NCI-H82 treated with DMSO at 0.1 percent for 48 hours (cell line): Measurements from ENCODE around the gene MRPL30.
"Not testable (repeated sequence)": the region's sequence is repeated elsewhere in the genome, so short reads cannot be mapped to it uniquely, and the experiment has no call there.

Experiments
- DNase-seq: peaks from one replicate; lab custom pipeline; 2025; ENCODE audit not compliant: unreplicated experiment; lab: John Stamatoyannopoulos, UW

The MRPL30 gene

DNA sequence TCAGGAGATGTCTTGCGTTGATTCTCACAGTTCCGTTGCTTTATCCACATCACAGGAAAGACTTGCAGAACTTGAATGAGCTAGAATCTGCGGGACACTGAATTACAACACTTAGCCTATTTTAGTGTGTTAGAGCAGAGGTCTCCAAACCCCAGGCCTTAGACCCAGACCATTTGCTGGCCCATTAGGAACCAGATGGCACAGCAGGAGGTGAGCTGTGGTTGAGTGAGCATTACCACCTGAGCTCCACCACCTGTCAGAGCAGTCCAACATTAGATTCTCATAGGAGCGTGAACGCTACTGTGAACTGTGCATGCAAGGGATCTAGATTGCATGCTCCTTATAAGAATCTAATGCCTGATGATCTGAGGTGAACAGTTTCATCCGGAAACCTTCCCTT lies 3.8 kb downstream of the MRPL30 start:
- DNase-seq, result no peak

DNA sequence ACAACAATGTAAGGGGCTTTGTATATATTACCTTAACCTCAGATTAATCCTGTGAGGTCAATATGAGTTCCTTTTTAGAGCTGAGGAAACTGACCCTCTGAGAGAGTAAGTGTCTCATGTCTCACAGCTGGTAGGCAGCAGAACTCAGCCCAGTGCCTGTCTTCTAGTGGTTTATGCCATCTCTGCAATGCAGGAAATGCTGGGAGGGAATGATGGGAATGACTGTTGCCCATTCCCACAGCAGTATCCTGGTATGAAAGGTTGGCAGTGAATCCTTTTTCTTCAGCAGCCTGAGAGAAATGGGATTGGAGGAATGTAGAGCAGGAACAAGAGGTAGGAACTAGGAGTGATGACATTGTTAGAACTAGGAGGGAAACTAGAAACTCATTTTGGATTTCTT lies 6.0 kb downstream of the MRPL30 start:
- DNase-seq, result no peak

DNA sequence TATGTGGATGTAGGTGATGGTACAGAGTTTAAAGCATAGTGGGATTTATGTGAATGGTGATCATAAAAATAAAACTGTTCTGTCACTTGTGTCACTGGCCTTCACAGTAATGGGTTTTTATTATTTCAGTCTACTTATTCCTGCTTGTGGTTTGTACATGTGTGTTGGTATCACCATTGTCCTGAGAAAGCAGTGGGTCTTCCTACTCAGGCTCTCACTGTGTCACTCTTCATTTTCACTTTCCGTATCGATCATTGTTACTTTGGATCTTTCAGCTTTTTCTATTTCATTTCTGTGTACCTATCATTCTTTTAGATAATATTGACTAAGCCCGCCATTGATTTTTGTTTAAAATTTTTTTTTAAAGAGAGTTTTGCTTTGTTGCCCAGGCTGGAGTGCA lies 7.4 kb downstream of the MRPL30 start:
- DNase-seq, result no peak

DNA sequence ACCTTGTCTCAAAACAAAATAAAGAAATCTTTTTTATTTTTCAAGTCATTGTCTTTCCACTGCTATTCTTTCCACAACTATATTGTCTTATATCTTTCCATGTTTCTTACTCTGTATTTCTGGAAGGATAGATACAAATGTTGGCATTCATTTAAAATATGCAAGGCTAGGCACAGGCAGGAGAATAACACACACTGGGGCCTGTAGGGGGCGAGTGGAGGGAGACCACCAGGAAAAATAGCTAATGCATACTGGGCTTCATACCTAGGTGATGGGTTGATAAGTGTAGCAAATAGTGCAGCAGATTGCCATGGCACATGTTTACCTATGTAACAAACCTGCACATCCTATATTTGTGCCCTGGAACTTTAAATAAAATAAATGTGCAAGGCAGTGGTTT lies 9.6 kb downstream of the MRPL30 start:
- DNase-seq, result no peak

DNA sequence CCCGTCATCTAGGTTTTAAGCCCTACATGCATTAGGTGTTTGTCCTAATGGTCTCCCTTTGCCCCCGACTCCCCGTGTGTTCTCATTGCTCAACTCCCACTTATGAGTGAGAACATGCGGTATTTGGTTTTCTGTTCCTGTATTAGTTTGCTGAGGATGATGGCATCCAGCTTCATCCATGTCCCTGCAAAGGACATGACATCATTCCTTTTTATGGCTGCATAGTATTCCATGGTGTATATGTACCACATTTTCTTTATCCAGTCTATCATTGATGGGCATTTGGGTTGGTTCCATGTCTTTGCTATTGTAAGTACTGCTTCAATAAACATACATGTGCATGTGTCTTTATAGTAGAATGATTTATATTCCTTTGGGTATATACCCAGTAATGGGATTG lies 11.4 kb downstream of the MRPL30 start:
- DNase-seq, result not testable (repeated sequence)

DNA sequence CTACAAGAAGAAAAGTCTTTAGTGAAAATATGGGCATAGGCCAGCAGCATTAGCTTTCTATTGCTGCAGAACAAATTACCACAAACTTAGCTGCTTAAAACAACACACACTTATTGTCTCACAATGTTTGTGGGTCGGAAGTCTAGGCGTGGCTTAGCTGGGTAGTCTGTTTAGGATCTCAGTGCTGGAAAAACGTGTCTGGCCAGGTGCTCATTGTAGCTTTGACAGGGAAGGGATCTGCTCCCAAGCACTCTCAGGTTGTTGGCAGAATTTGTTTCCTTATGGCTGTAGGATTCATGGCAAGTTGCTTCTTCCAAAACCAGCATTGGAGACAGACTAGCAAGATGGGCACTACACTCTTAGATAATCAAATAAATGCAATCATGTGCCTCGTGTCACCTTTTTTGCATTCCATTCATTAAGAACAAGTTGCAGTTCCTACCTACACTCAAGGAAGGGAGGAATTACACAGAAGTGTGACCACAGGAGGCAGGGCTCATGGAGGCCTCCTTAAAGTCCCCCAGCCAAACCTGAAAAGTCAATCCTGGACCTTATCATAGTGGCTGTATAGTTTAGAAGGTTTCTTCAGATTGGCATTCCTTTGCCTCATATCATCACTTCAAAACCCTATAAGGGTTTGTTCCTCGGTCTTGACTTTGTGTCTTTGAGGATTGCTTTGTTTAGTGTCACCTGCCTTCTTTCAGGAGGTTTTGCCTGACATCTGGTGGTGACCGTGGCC lies 17.3 kb downstream of the MRPL30 start:
- DNase-seq, result no peak

DNA sequence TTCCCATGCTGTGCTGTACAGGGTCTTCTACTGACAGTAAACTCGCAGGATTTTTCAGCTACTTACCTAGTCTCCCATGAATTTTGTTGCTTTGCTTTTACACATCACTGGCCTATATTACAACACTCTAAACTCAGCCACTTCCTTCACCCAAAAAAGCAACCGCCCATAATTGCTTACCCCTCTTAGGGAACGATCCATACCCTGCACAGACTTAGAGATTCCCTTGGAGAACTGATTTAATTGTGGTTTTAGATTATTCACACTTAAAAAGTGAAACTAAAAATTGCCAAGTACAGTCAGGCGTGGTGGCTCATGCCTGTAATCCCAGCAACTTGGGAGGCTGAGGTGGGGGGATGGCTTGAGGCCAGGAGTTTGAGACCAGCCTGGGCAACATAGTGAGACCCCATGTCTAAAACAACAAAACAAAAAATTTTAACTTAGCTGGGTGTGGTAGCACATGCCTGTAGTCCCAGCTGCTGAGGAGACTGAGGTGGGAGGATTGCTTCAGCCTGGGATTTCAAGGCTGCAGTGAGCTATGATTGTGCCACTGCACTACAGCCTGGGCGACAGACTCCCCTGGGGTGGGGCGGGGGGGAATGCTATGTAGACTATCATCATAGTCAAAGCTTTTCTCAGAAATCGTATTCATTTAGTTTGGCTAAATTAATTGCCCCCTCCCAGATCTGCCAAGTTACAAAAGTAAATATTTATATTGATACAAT lies 19.3 kb downstream of the MRPL30 start:
- DNase-seq, result no peak

DNA sequence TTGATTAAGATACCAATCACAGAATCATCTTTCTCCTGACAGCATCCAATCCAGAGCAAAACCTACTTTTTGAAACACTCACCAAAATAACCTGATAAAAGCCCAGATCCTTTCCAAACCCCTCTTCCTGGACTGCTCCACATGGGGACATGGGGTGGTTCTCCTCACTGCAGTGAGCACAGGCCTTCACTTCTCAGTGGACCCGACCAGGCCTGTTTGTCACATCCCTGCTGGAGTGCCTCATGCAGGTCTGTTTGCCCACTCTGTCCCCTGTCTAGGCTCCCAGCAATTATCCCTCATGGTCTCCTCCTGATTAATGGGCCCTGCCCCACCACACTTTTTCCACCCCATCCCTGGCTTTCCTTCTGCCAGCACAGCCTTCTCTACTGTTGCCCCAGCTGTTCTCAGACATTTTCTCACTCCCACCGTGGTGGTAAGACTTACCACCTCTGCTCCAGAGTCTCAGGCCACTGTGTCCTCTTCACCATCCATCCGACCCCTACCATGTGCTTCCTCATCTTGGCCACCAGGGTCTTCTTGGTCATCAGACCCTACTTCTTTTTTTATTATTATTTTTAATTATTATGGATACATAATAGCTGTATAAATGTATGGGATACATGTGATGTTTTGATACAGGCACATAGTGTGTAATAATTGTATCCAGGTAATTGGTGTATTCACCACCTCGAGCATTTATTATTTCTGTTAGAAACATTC lies 21.1 kb downstream of the MRPL30 start:
- DNase-seq, result no peak

DNA sequence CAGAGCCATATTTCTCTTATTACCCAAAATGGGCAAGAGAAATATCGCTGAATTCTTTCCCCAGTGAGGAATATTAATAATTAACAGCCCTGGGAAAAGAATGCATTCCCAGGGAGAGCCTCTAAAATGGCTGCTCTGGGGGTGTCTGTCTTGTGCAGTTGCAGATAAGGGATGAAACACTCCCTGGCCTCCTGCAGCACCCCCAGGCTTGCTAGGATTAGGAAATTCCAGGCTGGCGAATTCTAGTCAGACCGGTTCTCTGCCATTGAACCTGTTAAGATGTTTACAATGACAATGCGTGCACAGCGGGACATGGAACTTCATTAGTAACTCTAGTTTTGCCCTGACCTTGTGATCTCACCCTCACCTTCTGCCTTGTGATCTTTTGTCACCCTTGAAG lies 24.5 kb downstream of the MRPL30 start:
- no peak for DNase-seq

DNA sequence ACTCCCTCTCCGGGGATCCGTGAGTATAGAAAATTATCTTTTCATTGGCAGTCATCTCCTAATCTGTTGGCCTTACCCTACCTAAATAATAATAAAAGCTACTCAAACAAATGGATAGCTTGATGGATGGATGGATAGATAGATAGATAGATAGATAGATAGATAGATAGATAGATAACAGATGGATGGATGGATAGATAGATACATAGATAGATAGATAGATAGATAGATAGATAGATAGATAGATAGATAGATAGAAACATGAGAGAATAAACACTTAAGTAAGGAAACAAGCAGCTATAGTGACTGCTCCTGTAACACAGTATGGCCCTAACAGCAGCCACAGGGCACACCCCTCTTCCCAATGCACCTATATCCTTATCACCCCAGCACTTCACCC lies 35.1 kb downstream of the MRPL30 start:
- no peak for DNase-seq

DNA sequence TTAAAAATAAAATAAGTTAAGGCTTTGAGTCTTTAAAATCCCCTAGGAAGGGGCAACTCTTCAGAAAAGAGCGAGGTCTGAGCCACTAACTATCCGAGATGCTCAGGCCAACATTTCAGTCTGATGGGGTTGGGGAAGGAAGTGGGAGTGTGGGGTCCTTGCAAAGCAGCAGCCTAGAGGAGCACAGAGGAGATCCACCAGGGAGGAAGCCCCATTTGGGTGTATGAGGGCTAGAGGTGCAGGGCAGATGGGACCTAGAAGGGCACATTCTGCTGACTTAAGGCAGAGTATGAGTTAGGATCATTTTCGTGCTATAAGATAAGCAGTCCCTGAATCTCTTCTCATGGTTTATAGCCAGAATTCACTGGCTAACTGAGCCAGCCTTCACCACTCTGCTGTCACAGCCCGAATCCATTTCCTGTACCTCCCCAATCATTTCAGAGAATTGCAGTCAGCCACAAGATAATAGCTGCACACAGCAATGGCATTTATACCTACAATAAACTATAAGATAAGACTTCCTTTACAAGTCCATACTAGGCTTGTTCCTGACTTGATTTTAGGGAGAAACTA lies 37.0 kb downstream of the MRPL30 start:
- no peak for DNase-seq

DNA sequence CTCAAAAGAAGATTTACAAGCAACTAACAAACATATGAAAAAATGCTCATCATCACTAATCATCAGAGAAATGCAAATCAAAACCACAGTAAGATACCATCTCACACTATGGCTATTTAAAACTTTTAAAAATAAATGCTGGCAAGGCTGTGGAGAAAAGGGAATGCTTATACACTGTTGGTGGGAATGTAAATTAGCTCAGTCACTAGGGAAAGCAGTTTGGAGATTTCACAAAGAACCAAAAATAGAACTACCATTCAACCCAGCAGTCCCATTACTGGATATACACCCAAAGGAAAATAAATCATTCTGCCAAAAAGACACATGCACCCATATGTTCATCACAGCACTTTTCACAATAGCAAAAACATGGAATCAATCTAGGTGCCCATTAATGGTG lies 52.2 kb downstream of the MRPL30 start:
- not testable (repeated sequence) for DNase-seq

DNA sequence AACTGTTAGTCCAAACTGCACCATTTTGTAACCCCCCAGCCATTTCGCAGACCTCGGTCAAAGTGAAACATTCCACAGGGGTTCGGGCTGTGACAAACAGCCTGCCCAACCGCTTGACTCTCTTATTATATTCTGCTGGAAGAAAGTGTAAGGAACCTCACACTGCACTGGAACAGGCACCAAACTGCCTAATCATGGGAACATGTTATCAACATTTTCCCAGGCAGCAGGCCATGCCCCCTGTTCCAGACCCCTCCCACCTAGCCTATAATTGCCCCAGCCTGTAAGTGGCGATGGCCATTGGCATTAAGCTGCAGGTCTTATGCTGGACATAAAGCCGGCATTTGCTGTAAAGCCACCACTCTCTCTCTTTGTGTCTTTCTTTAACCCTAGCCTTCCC lies 57.6 kb downstream of the MRPL30 start:
- DNase-seq, result no peak

DNA sequence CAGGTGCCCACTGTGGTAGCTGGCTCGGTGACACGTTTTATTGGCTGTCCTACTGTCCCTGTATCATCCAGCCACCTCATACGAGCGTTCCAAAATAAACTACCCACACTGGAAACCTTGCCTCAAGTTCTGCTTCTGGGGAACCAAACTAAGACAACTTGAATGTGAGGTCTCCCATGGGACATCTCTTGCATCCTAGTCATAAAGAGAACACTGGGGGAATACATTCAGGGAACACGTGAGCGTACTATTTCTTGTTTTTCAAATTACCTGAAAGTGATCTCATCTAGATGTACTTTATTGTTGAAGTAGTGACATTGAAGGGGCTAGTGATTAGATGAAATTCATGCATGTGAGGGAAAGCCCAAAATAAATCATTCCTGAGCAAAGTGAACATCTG lies 59.4 kb downstream of the MRPL30 start:
- DNase-seq, result no peak

DNA sequence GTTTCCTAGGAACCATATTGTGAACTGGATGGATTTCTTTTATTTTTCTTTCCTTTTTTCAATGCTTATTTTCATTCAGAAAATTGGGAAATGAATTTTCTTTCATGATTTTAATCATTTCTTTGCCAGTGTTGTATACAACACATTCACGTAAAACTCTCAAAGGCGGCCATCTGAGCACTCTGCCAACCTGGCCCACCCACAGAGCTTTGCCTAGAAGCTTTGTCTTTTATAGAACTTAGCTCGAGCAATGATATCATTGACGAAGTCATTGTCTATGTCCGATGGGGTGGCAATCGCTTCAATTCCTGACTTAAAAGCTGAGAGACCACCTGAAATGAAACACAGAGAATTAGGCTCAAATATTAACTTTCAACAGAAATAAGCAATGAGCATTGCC lies 61.2 kb downstream of the MRPL30 start:
- no peak for DNase-seq
